GM12878 (cell line): ENCODE results near the gene DNMT1. TPM values are rescaled to one million over a fixed set of nuclear protein-coding genes. Genes with fewer than 3 reads are reported as not detected.

Source experiments
- ATAC-seq: fragments of 200-7000 bp; cut with Tn5 transposase; 3 replicates; pipeline ENCODE4 v1.9.1; 2020; ENCODE audit warnings: mild to moderate bottlenecking, moderate library complexity
- BruUV-seq: library from RNA; stranded (reverse); fragments of 400-500 nt; replicated peaks from 2 replicates; lab custom pipeline; 2021; lab: Mats Ljungman, UMichigan
- CTCF ChIA-PET: fragments of 300-600 bp; sonication (Branson Sonifier 250); formaldehyde crosslinking; extraction: SDS; loops from one replicate; lab custom pipeline; 2021; ENCODE audit warnings: inconsistent platforms; lab: Yijun Ruan, JAX
- POLR2A ChIA-PET: fragments of 350-600 bp; formaldehyde crosslinking; extraction: SDS; loops from one replicate; lab custom pipeline; 2021; ENCODE audit warnings: inconsistent platforms; lab: Charles Lee
- RAD21 ChIA-PET: fragments of 300-600 bp; sonication (Branson Sonifier 250); formaldehyde crosslinking; loops from one replicate; lab custom pipeline; 2023; ENCODE audit warnings: antibody characterized with exemption; ENCODE audit not compliant: unreplicated experiment; lab: Charles Lee
- SMC1A ChIA-PET: fragments of 300-600 bp; sonication (Branson Sonifier 250); formaldehyde crosslinking; loops from one replicate; lab custom pipeline; 2023; ENCODE audit not compliant: unreplicated experiment, uncharacterized antibody; lab: Charles Lee
- DNase-seq: peaks from one replicate; pipeline ENCODE4 v3.0.0-alpha.2; 2011; ENCODE audit warnings: low read depth, low spot score
- FAIRE-seq: peaks from 3 replicates; lab custom pipeline; 2011; peaks lifted over from hg19 to GRCh38; lab: Jason Lieb, UNC
- H2AFZ ChIP-seq: 2 replicates; pipeline ENCODE4 v1.6.0; 2011; ENCODE audit warnings: low read depth, low read length, control low read depth; ENCODE audit not compliant: control insufficient read depth
- H3K27ac ChIP-seq: 2 replicates; pipeline ENCODE4 v1.5.1; 2011; ENCODE audit warnings: control low read depth; ENCODE audit not compliant: control insufficient read depth, insufficient read depth
- H3K27me3 ChIP-seq, 2 experiments: replicated peaks in 1 of 2; 2 replicates each; pipeline versions ENCODE4 v1.6.0 to v1.6.1; 2011; ENCODE audit warnings: low read length in 1 of 2; ENCODE audit not compliant: control insufficient read depth in 2 of 2, insufficient read depth in 2 of 2
- H3K36me3 ChIP-seq, 2 experiments: 2 replicates each; pipeline ENCODE4 v1.5.1; 2011; ENCODE audit warnings: low read length in 1 of 2; ENCODE audit not compliant: control insufficient read depth in 2 of 2, insufficient read depth in 2 of 2
- H3K4me1 ChIP-seq: 2 replicates; pipeline ENCODE4 v1.6.1; 2011; ENCODE audit warnings: mild to moderate bottlenecking, low read length, moderate library complexity, mixed read lengths; ENCODE audit not compliant: control insufficient read depth, insufficient read depth
- H3K4me2 ChIP-seq: 2 replicates; pipeline ENCODE4 v1.6.0; 2011; ENCODE audit warnings: control low read depth; ENCODE audit not compliant: control insufficient read depth, insufficient read depth
- H3K4me3 ChIP-seq: fragments of 200-600 bp; sonication (generic); 2 replicates; pipeline ENCODE4 v1.5.1; 2016
- H3K79me2 ChIP-seq: 2 replicates; pipeline ENCODE4 v1.6.0; 2011; ENCODE audit warnings: low read length; ENCODE audit not compliant: control insufficient read depth, insufficient read depth
- H3K9ac ChIP-seq: 2 replicates; pipeline ENCODE4 v1.8.0; 2011; ENCODE audit warnings: low read length, control low read depth, mixed read lengths; ENCODE audit not compliant: control insufficient read depth, insufficient read depth
- H3K9me3 ChIP-seq: replicated peaks from 3 replicates; pipeline ENCODE4 v1.5.1; 2011; ENCODE audit warnings: mild to moderate bottlenecking, low read length; ENCODE audit not compliant: control insufficient read depth, insufficient read depth
- H4K20me1 ChIP-seq: 2 replicates; pipeline ENCODE4 v1.6.0; 2011; ENCODE audit not compliant: control insufficient read depth, insufficient read depth
- NR2C2 ChIP-seq: IDR thresholded peaks from 2 replicates; pipeline ENCODE4 v1.6.1; 2011; ENCODE audit warnings: borderline replicate concordance, low read depth; ENCODE audit not compliant: control insufficient read depth, insufficient read length
- POLR2A ChIP-seq: IDR thresholded peaks from 2 replicates; pipeline ENCODE4 v1.6.1; 2011; ENCODE audit warnings: low read depth, mild to moderate bottlenecking, low read length
- REST ChIP-seq: IDR thresholded peaks from 2 replicates; pipeline ENCODE4 v1.6.1; 2012; ENCODE audit warnings: mild to moderate bottlenecking, low read depth, low read length
- WGBS: methylation state at CpG from one replicate; pipeline ENCODE4 v1.1.6; 2016; ENCODE audit warnings: low lambda C conversion rate; ENCODE audit not compliant: insufficient replicate concordance, insufficient coverage; ENCODE audit errors: missing lambda C conversion rate; 5-methylcytosine and 5-hydroxymethylcytosine counted together
- in situ Hi-C: fragments of 300-500 bp; cut with MboI; formaldehyde crosslinking; loops from 9 replicates; pipeline ENCODE4 v1.14.3; 2018; ENCODE audit warnings: mixed read lengths
- intact Hi-C: fragments of 100-400 bp; cut with micrococcal nuclease; formaldehyde crosslinking; loops from one replicate; pipeline ENCODE4 v1.14.2; 2022; ENCODE audit not compliant: unreplicated experiment
- polyA plus RNA-seq, 11 experiments: library from polyadenylated mRNA; depleted of rRNA in 4 of 11; unstranded in 6 of 11; stranded (reverse) in 5 of 11; fragments of >200 nt; fragmentation: Nextera tagmentation in 4 of 11; fragmentation: Illumina TruSeq in 1 of 11; extraction: Ambion mirVana in 4 of 11; extraction: Trizol in 1 of 11; gene quantifications; 1 replicate in 1 of 11; 2 replicates in 10 of 11; pipeline versions ENCODE4 v1.2.1 to v1.2.3, GENCODE V29; 2011 to 2016; ENCODE audit warnings: inconsistent platforms in 2 of 11, missing spikeins in 2 of 11, low read depth in 1 of 11
- total RNA-seq, 4 experiments: library from RNA; depleted of rRNA in 3 of 4; stranded (reverse); fragments of >200 nt in 3 of 4; fragmentation: Illumina TruSeq in 1 of 4; extraction: Trizol in 1 of 4; gene quantifications; 2 replicates each; pipeline versions ENCODE4 v1.2.1 to v1.2.3, GENCODE V29; 2013 to 2021
- TF ChIP-seq, protein P1 (sequence below): IDR thresholded peaks from 2 replicates; pipeline ENCODE4 v1.6.1; 2012; ENCODE audit warnings: low read length, inconsistent platforms
- TF ChIP-seq, protein P2 (sequence below): fragments of 450-650 bp; IDR thresholded peaks from 2 replicates; pipeline ENCODE4 v1.6.1; 2016; ENCODE audit warnings: mild to moderate bottlenecking

Gene DNMT1
- total and polyA plus RNA-seq, 10 of the 15 experiments (the other 5 are each of a cell fraction or from before 2014, with no cell fraction given): 70.0 to 290 (median 133) TPM

DNA sequence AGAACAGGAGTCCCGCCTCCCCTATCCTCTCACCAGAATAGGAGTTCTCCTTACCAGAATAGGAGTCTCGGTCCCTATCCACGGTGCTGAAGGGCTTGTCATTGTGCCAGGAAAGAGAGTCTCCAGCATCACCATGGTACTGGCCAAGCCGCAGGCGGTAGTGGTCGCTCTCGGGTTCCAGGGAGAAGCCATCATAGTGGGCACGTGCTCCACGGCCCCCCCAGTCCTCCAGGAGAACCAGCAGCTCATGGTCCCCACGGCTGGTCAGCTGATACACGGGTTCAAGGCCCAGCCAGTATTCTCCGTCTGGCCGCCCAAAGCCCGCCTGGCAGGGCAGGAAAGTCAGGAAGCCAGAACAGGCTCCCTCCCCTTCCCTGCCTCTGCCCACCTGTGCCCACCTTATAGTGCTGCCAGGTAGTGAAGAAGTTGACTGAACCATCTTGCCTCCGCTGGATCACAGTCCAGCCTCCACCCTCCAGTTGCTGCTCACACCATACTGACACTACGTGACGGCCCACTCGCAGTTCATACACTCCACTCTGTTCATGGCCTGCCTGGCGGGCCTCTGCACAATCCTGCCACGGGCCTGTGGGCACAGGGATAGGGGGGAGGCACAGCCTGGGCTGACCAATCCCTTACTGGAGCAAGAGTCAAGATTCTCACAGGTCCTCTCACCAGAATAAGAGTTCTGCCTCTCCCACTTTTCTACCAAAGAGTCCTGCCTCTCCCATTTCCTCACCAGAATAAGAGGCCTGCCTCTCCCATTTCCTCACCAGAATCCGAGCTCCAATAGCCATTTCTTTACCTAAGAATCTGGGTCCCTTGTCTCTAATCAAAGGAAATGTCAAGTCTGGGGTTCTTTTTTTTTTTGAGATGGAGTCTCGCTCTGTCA is 101.2 kb downstream of the DNMT1 start:
- Histone ChIP-seq H3K27me3 (no peaks in the 10 kb centered on the region), H3K27ac (no peak overlapping the region), H3K4me2 (no peak overlapping the region), H3K36me3 (peaks cover 16 to 25% of the 10 kb centered on the region in 2 experiments), H3K4me1 (peaks cover 21% of the 10 kb centered on the region)
- CTCF ChIA-PET: interaction anchor here (0.6 kb wide), 1 partner anchor 69 kb away, joined by 3 read pairs; no protein-coding TSS in a partner anchor
- RAD21 ChIA-PET: no interaction called here
- POLR2A ChIA-PET: interaction anchor here (0.6 kb wide), 1 partner anchor 8 kb away, joined by 5 read pairs; no protein-coding TSS in a partner anchor
- BruUV-seq: no TSS peak
- DNase-seq: no peak
- SMC1A ChIA-PET: interaction anchor here (1.2 kb wide), 1 partner anchor 9 kb away, joined by 5 read pairs; the partner anchor contains the start of gene ANGPTL6
- intact Hi-C loops: no loop called here
- TF ChIP-seq, protein P1, sequence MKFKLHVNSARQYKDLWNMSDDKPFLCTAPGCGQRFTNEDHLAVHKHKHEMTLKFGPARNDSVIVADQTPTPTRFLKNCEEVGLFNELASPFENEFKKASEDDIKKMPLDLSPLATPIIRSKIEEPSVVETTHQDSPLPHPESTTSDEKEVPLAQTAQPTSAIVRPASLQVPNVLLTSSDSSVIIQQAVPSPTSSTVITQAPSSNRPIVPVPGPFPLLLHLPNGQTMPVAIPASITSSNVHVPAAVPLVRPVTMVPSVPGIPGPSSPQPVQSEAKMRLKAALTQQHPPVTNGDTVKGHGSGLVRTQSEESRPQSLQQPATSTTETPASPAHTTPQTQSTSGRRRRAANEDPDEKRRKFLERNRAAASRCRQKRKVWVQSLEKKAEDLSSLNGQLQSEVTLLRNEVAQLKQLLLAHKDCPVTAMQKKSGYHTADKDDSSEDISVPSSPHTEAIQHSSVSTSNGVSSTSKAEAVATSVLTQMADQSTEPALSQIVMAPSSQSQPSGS: no peak
- TF ChIP-seq POLR2A (peak; percentile 69; the same call in 1 of the 2 replicates), NR2C2 (no peak), REST (peak; percentile 74)
- TF ChIP-seq, protein P2, sequence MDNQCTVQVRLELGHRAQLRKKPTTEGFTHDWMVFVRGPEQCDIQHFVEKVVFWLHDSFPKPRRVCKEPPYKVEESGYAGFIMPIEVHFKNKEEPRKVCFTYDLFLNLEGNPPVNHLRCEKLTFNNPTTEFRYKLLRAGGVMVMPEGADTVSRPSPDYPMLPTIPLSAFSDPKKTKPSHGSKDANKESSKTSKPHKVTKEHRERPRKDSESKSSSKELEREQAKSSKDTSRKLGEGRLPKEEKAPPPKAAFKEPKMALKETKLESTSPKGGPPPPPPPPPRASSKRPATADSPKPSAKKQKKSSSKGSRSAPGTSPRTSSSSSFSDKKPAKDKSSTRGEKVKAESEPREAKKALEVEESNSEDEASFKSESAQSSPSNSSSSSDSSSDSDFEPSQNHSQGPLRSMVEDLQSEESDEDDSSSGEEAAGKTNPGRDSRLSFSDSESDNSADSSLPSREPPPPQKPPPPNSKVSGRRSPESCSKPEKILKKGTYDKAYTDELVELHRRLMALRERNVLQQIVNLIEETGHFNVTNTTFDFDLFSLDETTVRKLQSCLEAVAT: no peak
- TF ChIP-seq, all 136 proteins: peak for 2
- no peak for FAIRE-seq
- Histone ChIP-seq H4K20me1 (no peaks in the 10 kb centered on the region), H3K9ac (no peak overlapping the region), H2AFZ (no peak overlapping the region), H3K4me3 (no peak overlapping the region), H3K9me3 (no peaks in the 10 kb centered on the region; the same call in 2 of the 3 replicates), H3K79me2 (no peaks in the 10 kb centered on the region; the same call in 1 of the 2 replicates)
- in situ Hi-C loops: no loop called here
- ATAC-seq: no peak
- 97% methylated on average over 22 of the region's 22 CpGs for WGBS
